IPS-18a (cell line): ENCODE data around the gene SNW1.
"Not testable (repeated sequence)": the region's sequence is repeated elsewhere in the genome, so short reads cannot be mapped to it uniquely, and the experiment has no call there.

ENCODE experiments used
- H3K27ac ChIP-seq: one replicate; pipeline ENCODE4 v1.5.1; 2013; ENCODE audit warnings: low read length
- H3K27me3 ChIP-seq: one replicate; pipeline ENCODE4 v1.6.1; 2013; ENCODE audit warnings: mild to moderate bottlenecking, low read length; ENCODE audit not compliant: control insufficient read depth, insufficient read depth
- H3K36me3 ChIP-seq: one replicate; pipeline ENCODE4 v1.6.1; 2013; ENCODE audit warnings: low read depth, low read length; ENCODE audit not compliant: control insufficient read depth
- H3K4me1 ChIP-seq: one replicate; pipeline ENCODE4 v1.6.1; 2013; ENCODE audit warnings: low read depth, low read length; ENCODE audit not compliant: control insufficient read depth
- H3K4me3 ChIP-seq: one replicate; pipeline ENCODE4 v1.5.1; 2013; ENCODE audit warnings: low read length
- H3K9ac ChIP-seq: one replicate; pipeline ENCODE4 v1.6.1; 2013; ENCODE audit warnings: mild to moderate bottlenecking, low read length, moderate library complexity
- H3K9me3 ChIP-seq: one replicate; pipeline ENCODE4 v1.6.1; 2013; ENCODE audit warnings: low read depth, low read length; ENCODE audit not compliant: control insufficient read depth

Gene SNW1

GRCh38 chr14:77760381-77761204, at the start of gene SNW1:
TSS of gene SNW1 (minus strand) at chr14:77761156. CDS start at chr14:77761127, 29 bp downstream.
- H3K4me3 ChIP-seq: peak within 1 kb of the TSS; percentile 98
- peak within 1 kb of the TSS; percentile 97 for H3K9ac ChIP-seq
- peak within 1 kb of the TSS; percentile 89 for H3K27ac ChIP-seq
- no peaks in the 10 kb centered on the region for H3K27me3 ChIP-seq
- no peaks in the 10 kb centered on the region for H3K9me3 ChIP-seq
- peaks cover 19% of the 10 kb centered on the region for H3K4me1 ChIP-seq
- H3K36me3 ChIP-seq: peaks cover 5% of the 10 kb centered on the region

- Histone ChIP-seq H3K9ac (no peak overlapping the region), H3K4me3 (no peak overlapping the region), H3K4me1 (no peaks in the 10 kb centered on the region), H3K27ac (no peak overlapping the region), H3K27me3 (no peaks in the 10 kb centered on the region), H3K9me3 (no peaks in the 10 kb centered on the region), H3K36me3 (no peaks in the 10 kb centered on the region)
Measured at GRCh38 chr14:77809011-77809410, 48.1 kb upstream of the SNW1 start.

GRCh38 chr14:77808250-77808649, 47.3 kb upstream of the SNW1 start:
- no peaks in the 10 kb centered on the region for H3K36me3 ChIP-seq
- no peak overlapping the region for H3K27ac ChIP-seq
- no peaks in the 10 kb centered on the region for H3K27me3 ChIP-seq
- H3K9me3 ChIP-seq: no peaks in the 10 kb centered on the region
- H3K4me3 ChIP-seq: no peak overlapping the region
- H3K9ac ChIP-seq: no peak overlapping the region
- no peaks in the 10 kb centered on the region for H3K4me1 ChIP-seq

- no peaks in the 10 kb centered on the region for H3K27me3 ChIP-seq
- H3K9ac ChIP-seq: no peak overlapping the region
- no peak overlapping the region for H3K4me3 ChIP-seq
- no peaks in the 10 kb centered on the region for H3K36me3 ChIP-seq
- no peaks in the 10 kb centered on the region for H3K9me3 ChIP-seq
- no peaks in the 10 kb centered on the region for H3K4me1 ChIP-seq
- H3K27ac ChIP-seq: no peak overlapping the region
Measured at GRCh38 chr14:77805706-77806105, 44.8 kb upstream of the SNW1 start.

DNA sequence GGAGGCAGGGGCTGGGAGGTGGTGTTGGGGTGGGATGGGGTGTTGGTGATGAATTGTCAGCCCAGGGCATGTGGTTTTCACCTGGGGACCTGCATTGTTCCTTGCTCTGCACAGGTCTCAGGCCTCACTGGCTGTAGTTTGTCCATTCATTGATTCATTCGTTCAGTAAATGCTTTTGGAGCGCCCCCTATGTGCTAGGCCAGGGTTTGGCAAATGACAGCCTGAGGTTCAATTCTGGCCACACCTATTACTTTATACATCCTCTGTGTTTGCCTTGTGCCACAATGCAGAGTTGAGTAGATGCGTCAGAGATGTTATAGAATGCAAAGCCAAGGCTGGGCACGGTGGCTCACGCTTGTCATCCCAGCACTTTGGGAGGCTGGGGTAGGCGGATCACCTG, 43.6 kb upstream of the SNW1 start:
- Histone ChIP-seq H3K9me3 (no peaks in the 10 kb centered on the region), H3K27me3 (no peaks in the 10 kb centered on the region), H3K4me3 (no peak overlapping the region), H3K4me1 (no peaks in the 10 kb centered on the region), H3K27ac (no peak overlapping the region), H3K9ac (no peak overlapping the region), H3K36me3 (no peaks in the 10 kb centered on the region)

GRCh38 chr14:77800814-77801213, 39.9 kb upstream of the SNW1 start:
- Histone ChIP-seq H3K9ac (peak overlapping the region; percentile 76), H3K4me1 (no peaks in the 10 kb centered on the region), H3K27me3 (no peaks in the 10 kb centered on the region), H3K4me3 (peak overlapping the region; percentile 77), H3K27ac (no peak overlapping the region), H3K9me3 (no peaks in the 10 kb centered on the region), H3K36me3 (no peaks in the 10 kb centered on the region)

DNA sequence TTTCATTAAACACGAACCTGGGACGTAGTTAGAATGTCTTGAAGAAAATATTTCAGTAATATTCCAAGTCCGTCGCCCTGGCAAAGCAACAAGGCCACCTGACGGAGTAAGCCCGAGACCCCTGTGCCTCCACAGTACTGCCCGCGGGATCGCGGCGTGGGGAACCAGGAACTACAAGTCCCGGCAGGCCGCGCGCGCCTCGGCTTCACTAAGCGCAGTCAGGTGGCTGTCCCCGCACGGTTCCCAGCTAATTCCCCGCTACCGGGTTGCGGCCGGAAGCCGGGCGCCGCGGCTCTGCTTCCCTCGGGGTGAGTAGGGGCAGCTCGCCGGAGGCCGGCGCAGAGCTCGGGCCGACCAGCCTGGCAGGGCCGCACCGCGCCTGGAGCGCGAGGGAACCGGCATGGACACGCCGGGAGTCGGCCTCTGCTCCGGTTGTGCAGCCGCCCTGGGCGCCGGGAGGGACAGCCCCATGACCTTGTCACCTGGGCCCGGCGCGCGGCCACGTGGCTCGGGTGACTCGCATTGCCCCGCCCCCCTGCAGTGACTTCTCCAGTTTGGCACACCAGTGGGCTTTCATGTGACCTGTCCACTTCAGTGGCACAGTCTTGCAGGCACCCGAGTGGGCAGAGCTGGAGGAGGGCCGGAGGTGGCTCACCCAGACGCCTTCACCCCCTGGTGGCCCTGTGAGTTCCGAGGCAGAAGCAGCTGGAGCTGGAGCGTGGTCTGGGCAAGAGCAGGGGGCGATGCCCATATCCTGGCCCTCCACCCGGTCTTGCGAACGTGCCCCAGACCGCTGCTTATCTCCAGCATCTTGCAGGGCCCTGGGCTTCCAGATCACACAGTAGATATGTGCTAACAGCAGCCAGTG, 39.1 kb upstream of the SNW1 start, which contains the start of gene ADCK1:
ADCK1 (plus strand) TSS at position 247 of the 868 bp plus-strand sequence. CDS start 18,870 bp downstream, outside the sequence.
- Histone ChIP-seq H3K27ac (no peak within 1 kb of the TSS), H3K4me3 (peak within 1 kb of the TSS; percentile 77), H3K36me3 (no peaks in the 10 kb centered on the region), H3K4me1 (no peaks in the 10 kb centered on the region), H3K9me3 (no peaks in the 10 kb centered on the region), H3K9ac (peak within 1 kb of the TSS; percentile 76), H3K27me3 (no peaks in the 10 kb centered on the region)

- H3K4me1 ChIP-seq, H3K36me3 ChIP-seq, H3K9me3 ChIP-seq, H3K27ac ChIP-seq, H3K27me3 ChIP-seq: not testable (repeated sequence)
- Histone ChIP-seq H3K9ac (peak overlapping the region; percentile 76), H3K4me3 (peak overlapping the region; percentile 77)
Measured at GRCh38 chr14:77799456-77799855, 38.5 kb upstream of the SNW1 start.

GRCh38 chr14:77794357-77794756, 33.4 kb upstream of the SNW1 start:
- no peak overlapping the region for H3K9ac ChIP-seq
- no peak overlapping the region for H3K4me3 ChIP-seq
- H3K4me1 ChIP-seq: no peaks in the 10 kb centered on the region
- no peaks in the 10 kb centered on the region for H3K27me3 ChIP-seq
- H3K9me3 ChIP-seq: no peaks in the 10 kb centered on the region
- no peaks in the 10 kb centered on the region for H3K36me3 ChIP-seq
- no peak overlapping the region for H3K27ac ChIP-seq

- not testable (repeated sequence) for H3K9me3 ChIP-seq, H3K9ac ChIP-seq, H3K27ac ChIP-seq, H3K4me1 ChIP-seq, H3K4me3 ChIP-seq, H3K27me3 ChIP-seq, H3K36me3 ChIP-seq
Measured at GRCh38 chr14:77793255-77793654, 32.3 kb upstream of the SNW1 start.

- H3K4me1 ChIP-seq: peaks cover 3% of the 10 kb centered on the region
- no peaks in the 10 kb centered on the region for H3K27me3 ChIP-seq
- H3K4me3 ChIP-seq: no peak overlapping the region
- H3K9ac ChIP-seq: no peak overlapping the region
- no peak overlapping the region for H3K27ac ChIP-seq
- no peaks in the 10 kb centered on the region for H3K9me3 ChIP-seq
- no peaks in the 10 kb centered on the region for H3K36me3 ChIP-seq
Measured at GRCh38 chr14:77791225-77791600, 30.3 kb upstream of the SNW1 start.
